ENCODE data around the gene ANXA11.
"Not testable (repeated sequence)": the region's sequence is repeated elsewhere in the genome, so short reads cannot be mapped to it uniquely, and the experiment has no call there.

DNA sequence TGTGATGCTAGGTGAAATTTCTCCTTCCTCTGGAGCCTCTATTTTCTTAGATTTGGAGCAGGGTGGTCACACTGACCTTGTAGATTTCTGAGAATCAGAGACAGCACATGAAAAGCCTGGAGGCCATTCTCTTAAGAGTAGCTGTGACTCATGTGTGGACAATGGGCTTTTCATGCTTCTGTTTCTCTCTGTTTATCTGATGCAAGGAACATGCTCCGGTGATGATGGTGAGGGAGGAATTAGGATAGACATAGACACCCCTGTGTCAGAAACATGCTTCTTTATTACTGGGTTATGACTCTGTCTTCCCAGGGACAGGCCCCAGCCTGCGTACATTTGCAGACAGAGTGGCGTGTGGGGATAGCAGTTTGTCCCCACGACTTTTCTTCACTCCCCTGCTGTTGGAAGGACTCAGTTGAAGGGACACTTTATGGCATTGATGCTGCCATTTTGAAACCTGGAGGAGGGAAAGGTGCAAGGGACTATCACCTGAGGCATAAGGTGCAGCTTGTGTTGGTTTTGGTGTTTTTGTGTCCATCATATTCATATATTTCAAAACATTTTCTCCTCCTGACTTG, 46.5 kb upstream of the ANXA11 start:
- TF ChIP-seq POLR2A (IDR thresholded peaks at IDR 0.05), result not testable (repeated sequence)
- TF ChIP-seq, protein P1, sequence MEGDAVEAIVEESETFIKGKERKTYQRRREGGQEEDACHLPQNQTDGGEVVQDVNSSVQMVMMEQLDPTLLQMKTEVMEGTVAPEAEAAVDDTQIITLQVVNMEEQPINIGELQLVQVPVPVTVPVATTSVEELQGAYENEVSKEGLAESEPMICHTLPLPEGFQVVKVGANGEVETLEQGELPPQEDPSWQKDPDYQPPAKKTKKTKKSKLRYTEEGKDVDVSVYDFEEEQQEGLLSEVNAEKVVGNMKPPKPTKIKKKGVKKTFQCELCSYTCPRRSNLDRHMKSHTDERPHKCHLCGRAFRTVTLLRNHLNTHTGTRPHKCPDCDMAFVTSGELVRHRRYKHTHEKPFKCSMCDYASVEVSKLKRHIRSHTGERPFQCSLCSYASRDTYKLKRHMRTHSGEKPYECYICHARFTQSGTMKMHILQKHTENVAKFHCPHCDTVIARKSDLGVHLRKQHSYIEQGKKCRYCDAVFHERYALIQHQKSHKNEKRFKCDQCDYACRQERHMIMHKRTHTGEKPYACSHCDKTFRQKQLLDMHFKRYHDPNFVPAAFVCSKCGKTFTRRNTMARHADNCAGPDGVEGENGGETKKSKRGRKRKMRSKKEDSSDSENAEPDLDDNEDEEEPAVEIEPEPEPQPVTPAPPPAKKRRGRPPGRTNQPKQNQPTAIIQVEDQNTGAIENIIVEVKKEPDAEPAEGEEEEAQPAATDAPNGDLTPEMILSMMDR (IDR thresholded peaks at IDR 0.05), result not testable (repeated sequence)
